ENCODE data around the gene SRPK1. TPM values are rescaled to one million over a fixed set of nuclear protein-coding genes. Genes with fewer than 3 reads are reported as not detected.

SRPK1 gene
- total and polyA plus RNA-seq, 2 of the 13 experiments (the other 11 are each of a cell fraction or from before 2014, with no cell fraction given) = 56.4 to 142 TPM

DNA sequence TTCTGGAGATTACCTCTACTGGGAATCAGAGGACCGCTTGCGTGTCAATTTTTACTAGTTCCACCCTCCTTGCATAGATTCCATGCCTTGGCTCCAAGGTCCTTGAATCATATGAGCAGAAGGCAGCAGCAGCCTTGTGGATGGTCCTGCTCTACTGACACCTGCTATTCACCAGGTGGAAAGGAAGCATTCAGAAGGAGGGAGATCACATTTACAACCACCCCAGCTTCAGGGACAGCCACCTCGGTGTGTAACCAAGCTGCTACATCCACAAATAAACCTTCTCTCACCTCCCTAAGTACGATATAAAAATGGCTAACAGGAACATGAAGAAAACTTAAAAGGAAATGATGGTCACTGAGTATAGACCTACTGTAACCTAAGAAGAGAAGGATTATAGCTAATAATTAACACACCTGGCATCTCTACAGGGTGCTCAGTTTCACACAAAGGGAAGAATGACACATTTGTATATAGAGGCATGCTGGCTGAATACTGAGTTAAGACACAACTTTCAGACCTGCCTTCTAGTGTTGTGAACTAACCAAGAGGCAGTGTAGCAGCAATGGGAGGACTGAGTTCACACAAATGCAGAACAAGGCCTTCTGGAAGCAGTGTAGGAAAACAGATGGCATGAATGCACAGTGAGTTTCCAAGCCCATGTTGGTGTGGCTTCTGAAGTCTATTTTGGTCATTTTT is 46.3 kb upstream of the SRPK1 start (continued):
- TF ChIP-seq, protein P1, sequence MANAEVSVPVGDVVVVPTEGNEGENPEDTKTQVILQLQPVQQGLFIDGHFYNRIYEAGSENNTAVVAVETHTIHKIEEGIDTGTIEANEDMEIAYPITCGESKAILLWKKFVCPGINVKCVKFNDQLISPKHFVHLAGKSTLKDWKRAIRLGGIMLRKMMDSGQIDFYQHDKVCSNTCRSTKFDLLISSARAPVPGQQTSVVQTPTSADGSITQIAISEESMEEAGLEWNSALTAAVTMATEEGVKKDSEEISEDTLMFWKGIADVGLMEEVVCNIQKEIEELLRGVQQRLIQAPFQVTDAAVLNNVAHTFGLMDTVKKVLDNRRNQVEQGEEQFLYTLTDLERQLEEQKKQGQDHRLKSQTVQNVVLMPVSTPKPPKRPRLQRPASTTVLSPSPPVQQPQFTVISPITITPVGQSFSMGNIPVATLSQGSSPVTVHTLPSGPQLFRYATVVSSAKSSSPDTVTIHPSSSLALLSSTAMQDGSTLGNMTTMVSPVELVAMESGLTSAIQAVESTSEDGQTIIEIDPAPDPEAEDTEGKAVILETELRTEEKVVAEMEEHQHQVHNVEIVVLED (CRISPR knock-in tag; IDR thresholded peaks at IDR 0.05; ENCODE audit: borderline replicate concordance) = no peak
- no peak for TF ChIP-seq ZNF556 (CRISPR knock-in tag; IDR thresholded peaks at IDR 0.05; ENCODE audit: borderline replicate concordance)
- no peak; the same call in 1 of the 2 replicates for TF ChIP-seq YEATS2 (CRISPR knock-in tag; IDR thresholded peaks at IDR 0.05; ENCODE audit: borderline replicate concordance)
- TF ChIP-seq, protein P2, sequence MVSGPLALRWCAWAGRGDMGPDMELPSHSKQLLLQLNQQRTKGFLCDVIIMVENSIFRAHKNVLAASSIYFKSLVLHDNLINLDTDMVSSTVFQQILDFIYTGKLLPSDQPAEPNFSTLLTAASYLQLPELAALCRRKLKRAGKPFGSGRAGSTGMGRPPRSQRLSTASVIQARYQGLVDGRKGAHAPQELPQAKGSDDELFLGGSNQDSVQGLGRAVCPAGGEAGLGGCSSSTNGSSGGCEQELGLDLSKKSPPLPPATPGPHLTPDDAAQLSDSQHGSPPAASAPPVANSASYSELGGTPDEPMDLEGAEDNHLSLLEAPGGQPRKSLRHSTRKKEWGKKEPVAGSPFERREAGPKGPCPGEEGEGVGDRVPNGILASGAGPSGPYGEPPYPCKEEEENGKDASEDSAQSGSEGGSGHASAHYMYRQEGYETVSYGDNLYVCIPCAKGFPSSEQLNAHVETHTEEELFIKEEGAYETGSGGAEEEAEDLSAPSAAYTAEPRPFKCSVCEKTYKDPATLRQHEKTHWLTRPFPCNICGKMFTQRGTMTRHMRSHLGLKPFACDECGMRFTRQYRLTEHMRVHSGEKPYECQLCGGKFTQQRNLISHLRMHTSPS (CRISPR knock-in tag; IDR thresholded peaks at IDR 0.05; ENCODE audit: low read depth) = no peak
- TF ChIP-seq ZNF331 (CRISPR knock-in tag; IDR thresholded peaks at IDR 0.05) = no peak
- TF ChIP-seq, protein P3, sequence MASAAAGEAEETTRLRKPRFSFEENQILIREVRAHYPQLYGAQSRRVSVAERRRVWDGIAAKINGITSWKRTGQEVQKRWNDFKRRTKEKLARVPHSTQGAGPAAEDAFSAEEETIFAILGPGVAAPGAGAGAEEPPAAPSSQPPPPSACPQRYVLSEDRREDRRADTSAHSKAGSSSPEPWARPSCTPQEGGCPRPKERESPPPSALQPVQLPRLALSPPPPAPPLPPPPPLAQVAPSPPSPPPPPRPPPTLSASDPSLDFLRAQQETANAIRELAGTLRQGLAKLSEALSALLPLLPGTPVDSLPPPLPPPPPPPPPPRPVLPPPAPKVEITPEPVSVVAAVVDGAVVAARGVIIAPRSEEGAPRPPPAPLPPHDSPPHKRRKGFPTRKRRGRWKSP (CRISPR knock-in tag; IDR thresholded peaks at IDR 0.05) = no peak
- TF ChIP-seq, protein P4, sequence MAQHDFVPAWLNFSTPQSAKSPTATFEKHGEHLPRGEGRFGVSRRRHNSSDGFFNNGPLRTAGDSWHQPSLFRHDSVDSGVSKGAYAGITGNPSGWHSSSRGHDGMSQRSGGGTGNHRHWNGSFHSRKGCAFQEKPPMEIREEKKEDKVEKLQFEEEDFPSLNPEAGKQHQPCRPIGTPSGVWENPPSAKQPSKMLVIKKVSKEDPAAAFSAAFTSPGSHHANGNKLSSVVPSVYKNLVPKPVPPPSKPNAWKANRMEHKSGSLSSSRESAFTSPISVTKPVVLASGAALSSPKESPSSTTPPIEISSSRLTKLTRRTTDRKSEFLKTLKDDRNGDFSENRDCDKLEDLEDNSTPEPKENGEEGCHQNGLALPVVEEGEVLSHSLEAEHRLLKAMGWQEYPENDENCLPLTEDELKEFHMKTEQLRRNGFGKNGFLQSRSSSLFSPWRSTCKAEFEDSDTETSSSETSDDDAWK (CRISPR knock-in tag; IDR thresholded peaks at IDR 0.05) = no peak
- no peak for TF ChIP-seq ZNF430 (CRISPR knock-in tag; IDR thresholded peaks at IDR 0.05)
- TF ChIP-seq ZNF766 (CRISPR knock-in tag; IDR thresholded peaks at IDR 0.05; ENCODE audit: borderline replicate concordance) = no peak
- no peak for TF ChIP-seq MTF2 (CRISPR knock-in tag; IDR thresholded peaks at IDR 0.05; ENCODE audit: borderline replicate concordance)
- TF ChIP-seq ZNF598 (CRISPR knock-in tag; IDR thresholded peaks at IDR 0.05; ENCODE audit: borderline replicate concordance) = no peak
- no peak for TF ChIP-seq HHEX (CRISPR knock-in tag; IDR thresholded peaks at IDR 0.05)
- TF ChIP-seq ZSCAN25 (CRISPR knock-in tag; IDR thresholded peaks at IDR 0.05) = 0 out of 2 replicates have a peak, but pooled peaks have one; percentile 22
- TF ChIP-seq, protein P5, sequence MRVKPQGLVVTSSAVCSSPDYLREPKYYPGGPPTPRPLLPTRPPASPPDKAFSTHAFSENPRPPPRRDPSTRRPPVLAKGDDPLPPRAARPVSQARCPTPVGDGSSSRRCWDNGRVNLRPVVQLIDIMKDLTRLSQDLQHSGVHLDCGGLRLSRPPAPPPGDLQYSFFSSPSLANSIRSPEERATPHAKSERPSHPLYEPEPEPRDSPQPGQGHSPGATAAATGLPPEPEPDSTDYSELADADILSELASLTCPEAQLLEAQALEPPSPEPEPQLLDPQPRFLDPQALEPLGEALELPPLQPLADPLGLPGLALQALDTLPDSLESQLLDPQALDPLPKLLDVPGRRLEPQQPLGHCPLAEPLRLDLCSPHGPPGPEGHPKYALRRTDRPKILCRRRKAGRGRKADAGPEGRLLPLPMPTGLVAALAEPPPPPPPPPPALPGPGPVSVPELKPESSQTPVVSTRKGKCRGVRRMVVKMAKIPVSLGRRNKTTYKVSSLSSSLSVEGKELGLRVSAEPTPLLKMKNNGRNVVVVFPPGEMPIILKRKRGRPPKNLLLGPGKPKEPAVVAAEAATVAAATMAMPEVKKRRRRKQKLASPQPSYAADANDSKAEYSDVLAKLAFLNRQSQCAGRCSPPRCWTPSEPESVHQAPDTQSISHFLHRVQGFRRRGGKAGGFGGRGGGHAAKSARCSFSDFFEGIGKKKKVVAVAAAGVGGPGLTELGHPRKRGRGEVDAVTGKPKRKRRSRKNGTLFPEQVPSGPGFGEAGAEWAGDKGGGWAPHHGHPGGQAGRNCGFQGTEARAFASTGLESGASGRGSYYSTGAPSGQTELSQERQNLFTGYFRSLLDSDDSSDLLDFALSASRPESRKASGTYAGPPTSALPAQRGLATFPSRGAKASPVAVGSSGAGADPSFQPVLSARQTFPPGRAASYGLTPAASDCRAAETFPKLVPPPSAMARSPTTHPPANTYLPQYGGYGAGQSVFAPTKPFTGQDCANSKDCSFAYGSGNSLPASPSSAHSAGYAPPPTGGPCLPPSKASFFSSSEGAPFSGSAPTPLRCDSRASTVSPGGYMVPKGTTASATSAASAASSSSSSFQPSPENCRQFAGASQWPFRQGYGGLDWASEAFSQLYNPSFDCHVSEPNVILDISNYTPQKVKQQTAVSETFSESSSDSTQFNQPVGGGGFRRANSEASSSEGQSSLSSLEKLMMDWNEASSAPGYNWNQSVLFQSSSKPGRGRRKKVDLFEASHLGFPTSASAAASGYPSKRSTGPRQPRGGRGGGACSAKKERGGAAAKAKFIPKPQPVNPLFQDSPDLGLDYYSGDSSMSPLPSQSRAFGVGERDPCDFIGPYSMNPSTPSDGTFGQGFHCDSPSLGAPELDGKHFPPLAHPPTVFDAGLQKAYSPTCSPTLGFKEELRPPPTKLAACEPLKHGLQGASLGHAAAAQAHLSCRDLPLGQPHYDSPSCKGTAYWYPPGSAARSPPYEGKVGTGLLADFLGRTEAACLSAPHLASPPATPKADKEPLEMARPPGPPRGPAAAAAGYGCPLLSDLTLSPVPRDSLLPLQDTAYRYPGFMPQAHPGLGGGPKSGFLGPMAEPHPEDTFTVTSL (CRISPR knock-in tag; IDR thresholded peaks at IDR 0.05; ENCODE audit: borderline replicate concordance) = no peak
- no peak for TF ChIP-seq SOX13 (IDR thresholded peaks at IDR 0.05)
- TF ChIP-seq SOX13 (CRISPR knock-in tag; conservative IDR thresholded peaks at IDR 0.05 in 1 of 2, IDR thresholded peaks at IDR 0.05 in 1 of 2) = peak in 1 of 2 experiments; percentile 66; a peak in 2 of 4 replicates
- TF ChIP-seq SYNCRIP (IDR thresholded peaks at IDR 0.05; ENCODE audit: insufficient read depth, low read depth, low read length) = no peak

All from HepG2 (cell line).